ENCODE data around the gene SORCS3. TPM values are rescaled to one million over a fixed set of nuclear protein-coding genes. Genes with fewer than 3 reads are reported as not detected.

The SORCS3 gene
- total RNA-seq, 1 experiment from 2014 or later = 0.03 TPM

- no peak overlapping the region for H3K4me3 ChIP-seq (ENCODE audit: insufficient read depth, low read depth, low read length)
- no peak for DNase-seq
- H3K36me3 ChIP-seq (replicated peaks; ENCODE audit: control insufficient read depth, insufficient read depth, low read length) = no peaks in the 10 kb centered on the region
- H3K27me3 ChIP-seq (ENCODE audit: control insufficient read depth, insufficient read depth, low read length) = no peaks in the 10 kb centered on the region
These were observed 18.7 kb downstream of the SORCS3 start for GRCh38 chr10:104659809-104660208.

DNA sequence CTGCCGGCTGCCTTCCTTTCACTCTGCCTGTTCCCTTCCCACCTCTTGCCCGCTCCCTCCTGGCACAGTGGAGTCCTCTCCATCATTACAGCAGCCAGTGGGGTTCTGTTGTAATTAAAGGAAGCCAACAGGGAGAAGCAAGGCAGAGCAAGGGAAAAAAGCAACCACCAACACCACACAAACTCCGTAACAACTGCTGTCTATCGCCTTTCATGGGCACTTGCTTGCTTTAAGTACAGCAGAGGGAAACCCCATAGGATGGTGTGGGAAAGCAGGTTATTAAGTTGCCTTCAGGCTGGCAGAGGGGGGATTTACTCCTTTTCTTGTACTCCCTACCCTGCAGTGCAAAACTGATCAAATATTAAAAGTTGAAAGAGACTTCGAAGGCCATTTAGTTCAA lies 22.0 kb downstream of the SORCS3 start:
- no peaks in the 10 kb centered on the region for H3K27me3 ChIP-seq (ENCODE audit: control insufficient read depth, insufficient read depth, low read length)
- DNase-seq = no peak
- H3K4me3 ChIP-seq (ENCODE audit: insufficient read depth, low read depth, low read length) = no peak overlapping the region
- H3K36me3 ChIP-seq (replicated peaks; ENCODE audit: control insufficient read depth, insufficient read depth, low read length) = no peaks in the 10 kb centered on the region

GRCh38 chr10:104663563-104663962 lies 22.5 kb downstream of the SORCS3 start:
- no peaks in the 10 kb centered on the region for H3K36me3 ChIP-seq (replicated peaks; ENCODE audit: control insufficient read depth, insufficient read depth, low read length)
- no peaks in the 10 kb centered on the region for H3K27me3 ChIP-seq (ENCODE audit: control insufficient read depth, insufficient read depth, low read length)
- DNase-seq = no peak
- no peak overlapping the region for H3K4me3 ChIP-seq (ENCODE audit: insufficient read depth, low read depth, low read length)

DNA sequence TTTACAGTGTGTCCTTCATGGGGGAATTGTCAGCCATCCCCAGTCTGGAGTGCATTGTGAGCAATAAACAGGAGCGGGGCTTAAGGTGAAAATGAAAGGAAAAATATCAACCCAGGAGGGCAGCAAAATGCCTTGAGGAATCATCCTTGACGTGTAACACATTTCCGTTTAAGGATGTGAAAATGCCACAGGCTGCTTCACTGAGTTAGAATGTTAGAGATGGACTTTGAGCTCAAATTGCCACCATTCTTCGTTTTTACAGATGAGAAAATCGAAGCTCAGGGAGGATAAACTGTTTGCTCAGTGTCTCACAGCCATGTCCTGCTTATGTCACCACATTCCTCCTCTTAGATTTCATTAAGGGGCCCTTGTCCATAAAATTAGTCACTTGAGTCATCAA lies 23.1 kb downstream of the SORCS3 start:
- Histone ChIP-seq H3K4me3 (ENCODE audit: insufficient read depth, low read depth, low read length) (no peak overlapping the region), H3K36me3 (replicated peaks; ENCODE audit: control insufficient read depth, insufficient read depth, low read length) (no peaks in the 10 kb centered on the region), H3K27me3 (ENCODE audit: control insufficient read depth, insufficient read depth, low read length) (no peaks in the 10 kb centered on the region)
- no peak for DNase-seq

DNA sequence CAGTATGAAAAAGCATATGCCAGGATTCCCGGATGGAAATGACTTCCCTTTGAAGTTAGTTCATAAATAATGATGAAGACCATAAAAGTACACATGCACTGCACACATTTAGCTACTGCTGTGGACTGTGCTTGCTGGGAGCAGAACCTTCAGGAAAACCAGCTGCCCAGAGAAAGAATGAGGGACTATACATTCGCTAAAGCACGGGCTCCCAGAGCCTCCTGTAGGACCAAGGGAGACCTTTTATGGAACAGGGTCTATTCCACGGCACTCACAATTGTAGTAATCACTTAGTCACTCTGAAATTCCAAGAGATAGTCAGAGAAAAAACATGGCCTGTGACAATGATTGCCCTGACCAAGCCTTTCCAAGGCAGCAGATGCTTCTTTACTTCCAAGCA lies 24.1 kb downstream of the SORCS3 start:
- no peak for DNase-seq
- Histone ChIP-seq H3K4me3 (ENCODE audit: insufficient read depth, low read depth, low read length) (no peak overlapping the region), H3K27me3 (ENCODE audit: control insufficient read depth, insufficient read depth, low read length) (no peaks in the 10 kb centered on the region), H3K36me3 (replicated peaks; ENCODE audit: control insufficient read depth, insufficient read depth, low read length) (no peaks in the 10 kb centered on the region)

DNA sequence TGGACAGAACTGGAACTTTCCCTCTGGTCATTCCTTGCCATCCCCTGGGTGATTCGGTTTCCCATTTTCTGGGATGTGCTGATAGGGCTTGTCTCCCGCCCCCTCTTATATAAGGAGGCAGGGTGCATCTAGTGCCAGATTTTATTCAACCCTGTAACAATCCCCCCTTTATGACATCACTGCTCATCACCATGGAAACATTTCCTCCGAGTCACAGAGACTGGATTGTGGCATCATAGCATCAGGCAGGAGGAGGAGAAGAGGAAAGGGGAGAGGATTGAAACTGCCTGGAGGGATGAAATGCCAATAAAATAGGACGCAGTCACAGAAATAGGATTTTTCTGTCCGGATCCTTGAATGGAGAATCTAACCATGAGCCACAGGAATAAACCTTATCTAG lies 25.0 kb downstream of the SORCS3 start:
- Histone ChIP-seq H3K27me3 (ENCODE audit: control insufficient read depth, insufficient read depth, low read length) (no peaks in the 10 kb centered on the region), H3K36me3 (replicated peaks; ENCODE audit: control insufficient read depth, insufficient read depth, low read length) (no peaks in the 10 kb centered on the region), H3K4me3 (ENCODE audit: insufficient read depth, low read depth, low read length) (no peak overlapping the region)
- DNase-seq = no peak

DNA sequence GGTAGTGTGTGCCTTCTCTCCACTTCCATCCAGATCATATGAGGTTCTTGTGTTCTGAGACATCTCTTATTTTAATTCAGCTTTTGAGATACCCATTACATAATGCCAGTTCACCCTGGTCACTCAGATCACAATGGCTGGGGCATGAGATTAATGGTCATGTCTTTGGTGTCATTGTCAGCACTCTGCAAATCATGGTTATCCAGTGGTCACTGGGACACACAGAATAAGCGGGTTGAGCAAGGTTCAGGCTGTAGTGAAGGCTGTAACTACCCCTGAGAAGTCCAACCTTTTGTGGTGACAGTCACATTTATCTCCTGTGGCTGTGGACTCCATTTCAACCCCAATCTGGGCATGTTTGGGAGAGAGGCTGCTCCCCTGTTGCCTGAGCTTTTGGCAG lies 35.8 kb downstream of the SORCS3 start:
- Histone ChIP-seq H3K4me3 (ENCODE audit: insufficient read depth, low read depth, low read length) (no peak overlapping the region), H3K27me3 (ENCODE audit: control insufficient read depth, insufficient read depth, low read length) (peaks cover 5% of the 10 kb centered on the region; the same call in 1 of the 2 replicates), H3K36me3 (replicated peaks; ENCODE audit: control insufficient read depth, insufficient read depth, low read length) (no peaks in the 10 kb centered on the region)
- no peak for DNase-seq

GRCh38 chr10:104678658-104679057 lies 37.6 kb downstream of the SORCS3 start:
- H3K27me3 ChIP-seq (ENCODE audit: control insufficient read depth, insufficient read depth, low read length) = peaks cover 5% of the 10 kb centered on the region; the same call in 1 of the 2 replicates
- no peak overlapping the region for H3K4me3 ChIP-seq (ENCODE audit: insufficient read depth, low read depth, low read length)
- DNase-seq = no peak
- no peaks in the 10 kb centered on the region for H3K36me3 ChIP-seq (replicated peaks; ENCODE audit: control insufficient read depth, insufficient read depth, low read length)

GRCh38 chr10:104680467-104681401 lies 39.6 kb downstream of the SORCS3 start:
- H3K27me3 ChIP-seq (ENCODE audit: control insufficient read depth, insufficient read depth, low read length) = peaks cover 5% of the 10 kb centered on the region; the same call in 1 of the 2 replicates
- DNase-seq = peak; percentile 78
- H3K36me3 ChIP-seq (replicated peaks; ENCODE audit: control insufficient read depth, insufficient read depth, low read length) = no peaks in the 10 kb centered on the region
- peak overlapping the region; percentile 45 for H3K4me3 ChIP-seq (ENCODE audit: insufficient read depth, low read depth, low read length)

GRCh38 chr10:104681485-104681884 lies 40.4 kb downstream of the SORCS3 start:
- Histone ChIP-seq H3K4me3 (ENCODE audit: insufficient read depth, low read depth, low read length) (peak overlapping the region; percentile 45), H3K36me3 (replicated peaks; ENCODE audit: control insufficient read depth, insufficient read depth, low read length) (no peaks in the 10 kb centered on the region), H3K27me3 (ENCODE audit: control insufficient read depth, insufficient read depth, low read length) (peaks cover 5% of the 10 kb centered on the region; the same call in 1 of the 2 replicates)
- no peak for DNase-seq

DNA sequence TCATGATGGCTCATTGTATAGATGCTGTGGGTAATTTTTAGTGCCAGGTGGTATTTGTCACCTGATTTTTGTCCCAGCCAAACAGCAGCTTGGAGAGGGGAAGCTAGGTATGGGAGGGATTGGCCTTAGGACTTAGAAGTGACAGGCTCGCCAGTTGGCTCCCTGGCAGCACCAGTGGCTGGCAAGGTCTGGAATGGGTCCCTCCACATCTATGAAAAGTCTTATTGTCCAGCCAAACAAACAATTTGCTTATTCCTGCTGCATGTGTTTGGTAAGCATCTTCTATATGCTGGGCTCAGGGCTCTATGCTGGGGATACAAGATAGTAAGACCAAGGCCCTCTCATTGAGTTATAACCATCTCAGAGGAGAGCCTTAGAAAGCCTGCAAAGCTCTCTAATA lies 42.5 kb downstream of the SORCS3 start:
- H3K27me3 ChIP-seq (ENCODE audit: control insufficient read depth, insufficient read depth, low read length) = peaks cover 5% of the 10 kb centered on the region; the same call in 1 of the 2 replicates
- no peak for DNase-seq
- no peaks in the 10 kb centered on the region for H3K36me3 ChIP-seq (replicated peaks; ENCODE audit: control insufficient read depth, insufficient read depth, low read length)
- H3K4me3 ChIP-seq (ENCODE audit: insufficient read depth, low read depth, low read length) = no peak overlapping the region

DNA sequence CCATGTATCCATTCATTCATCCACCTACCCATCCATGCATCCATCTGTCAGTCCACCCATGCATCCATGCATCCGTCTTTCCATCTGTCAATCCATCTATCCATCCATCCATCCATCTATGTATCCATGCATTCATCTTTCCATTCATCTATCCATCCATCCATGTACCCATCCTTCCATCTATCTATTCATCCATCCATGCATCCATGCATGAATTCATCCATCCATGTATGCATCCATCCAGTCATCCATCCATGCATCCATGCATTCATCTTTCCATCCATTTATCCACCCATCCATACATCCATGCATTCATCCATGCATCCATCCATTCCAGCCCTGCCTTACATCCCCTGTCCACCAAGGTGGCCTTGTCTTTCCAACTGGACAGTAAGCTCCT lies 45.7 kb downstream of the SORCS3 start:
- H3K36me3 ChIP-seq (replicated peaks; ENCODE audit: control insufficient read depth, insufficient read depth, low read length) = no peaks in the 10 kb centered on the region
- no peak overlapping the region for H3K4me3 ChIP-seq (ENCODE audit: insufficient read depth, low read depth, low read length)
- no peaks in the 10 kb centered on the region; the same call in 1 of the 2 replicates for H3K27me3 ChIP-seq (ENCODE audit: control insufficient read depth, insufficient read depth, low read length)
- DNase-seq = no peak

- Histone ChIP-seq H3K36me3 (replicated peaks; ENCODE audit: control insufficient read depth, insufficient read depth, low read length) (no peaks in the 10 kb centered on the region), H3K4me3 (ENCODE audit: insufficient read depth, low read depth, low read length) (no peak overlapping the region), H3K27me3 (ENCODE audit: control insufficient read depth, insufficient read depth, low read length) (no peaks in the 10 kb centered on the region; the same call in 1 of the 2 replicates)
- no peak for DNase-seq
These were observed 47.4 kb downstream of the SORCS3 start for GRCh38 chr10:104688251-104689042.

- no peak for DNase-seq
- Histone ChIP-seq H3K4me3 (ENCODE audit: insufficient read depth, low read depth, low read length) (no peak overlapping the region), H3K27me3 (ENCODE audit: control insufficient read depth, insufficient read depth, low read length) (no peaks in the 10 kb centered on the region; the same call in 1 of the 2 replicates), H3K36me3 (replicated peaks; ENCODE audit: control insufficient read depth, insufficient read depth, low read length) (no peaks in the 10 kb centered on the region)
These were observed 48.0 kb downstream of the SORCS3 start for GRCh38 chr10:104689105-104689504.

DNA sequence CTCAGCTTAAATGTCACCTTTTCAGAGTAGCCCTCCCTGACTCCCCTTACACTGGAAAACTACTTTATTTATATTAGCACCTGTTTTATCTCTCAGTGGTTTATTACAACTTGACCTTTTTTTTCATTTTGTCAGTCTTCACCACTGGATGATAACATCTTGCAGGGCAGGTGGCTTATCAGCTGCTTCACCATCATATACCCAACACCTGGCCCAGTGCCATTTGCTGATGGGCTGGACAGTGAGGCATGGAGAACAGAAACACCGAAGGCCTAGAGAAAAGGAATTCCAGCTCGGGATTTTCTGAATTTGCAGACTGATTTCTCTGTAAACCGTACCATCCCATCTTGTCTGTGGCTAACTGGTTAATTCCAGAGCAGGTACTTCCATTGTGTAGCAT lies 48.5 kb downstream of the SORCS3 start:
- H3K27me3 ChIP-seq (ENCODE audit: control insufficient read depth, insufficient read depth, low read length) = no peaks in the 10 kb centered on the region; the same call in 1 of the 2 replicates
- H3K4me3 ChIP-seq (ENCODE audit: insufficient read depth, low read depth, low read length) = no peak overlapping the region
- DNase-seq = no peak
- no peaks in the 10 kb centered on the region for H3K36me3 ChIP-seq (replicated peaks; ENCODE audit: control insufficient read depth, insufficient read depth, low read length)

All from H7 (cell line).